Measurements from ENCODE around the gene AMPH. TPM values are rescaled to one million over a fixed set of nuclear protein-coding genes. Genes with fewer than 3 reads are reported as not detected.

Gene AMPH
- total RNA-seq, 4 donors from 2014 or later = 2.2 to 6.6 (median 5.9) TPM; not detected in 1

DNA sequence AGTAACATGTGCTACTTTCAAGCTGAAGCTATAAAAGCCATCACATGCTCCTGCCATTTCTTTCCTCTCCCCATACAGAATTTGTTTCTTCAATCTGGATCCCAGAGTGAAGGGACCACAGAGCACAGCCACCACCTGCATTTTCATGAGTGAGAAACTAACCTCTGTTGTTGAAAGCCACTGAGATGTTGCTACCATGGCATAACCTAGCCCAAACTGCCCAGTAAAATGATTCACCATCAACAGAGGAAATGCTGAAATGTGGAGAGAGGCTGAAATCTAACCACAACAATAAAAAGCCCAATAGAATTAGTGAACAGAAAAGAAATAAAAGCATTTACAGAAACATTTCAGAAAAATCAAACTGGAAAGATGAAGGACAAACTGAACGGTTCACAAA, 125.2 kb downstream of the AMPH start:
- Histone ChIP-seq H3K27ac (no peak overlapping the region), H3K36me3 (no peaks in the 10 kb centered on the region), H3K4me1 (no peaks in the 10 kb centered on the region), H3K9me3 (no peaks in the 10 kb centered on the region), H3K27me3 (no peaks in the 10 kb centered on the region), H3K4me3 (no peak overlapping the region)
- DNase-seq = no peak
- WGBS, 2 donors (ENCODE audit: low coverage in 1 of 2) = 77 to 86% methylated on average over 1 of the region's 1 CpG
- in situ Hi-C loops (cut with MboI; ENCODE audit: low pct_ligation_motif_present in 1 of 4, low pct_unique_long_range_greater_than_20kb in 1 of 4, low sequenced_read_pairs in 3 of 4) (no loop called here), intact Hi-C loops (cut with DNase I; ENCODE audit: low total_unique reads) (no loop called here)
- TF ChIP-seq EP300 (IDR thresholded peaks at IDR 0.05; ENCODE audit: low read depth) (no peak), POLR2A (IDR thresholded peaks at IDR 0.05) (no peak), POLR2AphosphoS5 (IDR thresholded peaks at IDR 0.05) (no peak)
- TF ChIP-seq, protein P1, sequence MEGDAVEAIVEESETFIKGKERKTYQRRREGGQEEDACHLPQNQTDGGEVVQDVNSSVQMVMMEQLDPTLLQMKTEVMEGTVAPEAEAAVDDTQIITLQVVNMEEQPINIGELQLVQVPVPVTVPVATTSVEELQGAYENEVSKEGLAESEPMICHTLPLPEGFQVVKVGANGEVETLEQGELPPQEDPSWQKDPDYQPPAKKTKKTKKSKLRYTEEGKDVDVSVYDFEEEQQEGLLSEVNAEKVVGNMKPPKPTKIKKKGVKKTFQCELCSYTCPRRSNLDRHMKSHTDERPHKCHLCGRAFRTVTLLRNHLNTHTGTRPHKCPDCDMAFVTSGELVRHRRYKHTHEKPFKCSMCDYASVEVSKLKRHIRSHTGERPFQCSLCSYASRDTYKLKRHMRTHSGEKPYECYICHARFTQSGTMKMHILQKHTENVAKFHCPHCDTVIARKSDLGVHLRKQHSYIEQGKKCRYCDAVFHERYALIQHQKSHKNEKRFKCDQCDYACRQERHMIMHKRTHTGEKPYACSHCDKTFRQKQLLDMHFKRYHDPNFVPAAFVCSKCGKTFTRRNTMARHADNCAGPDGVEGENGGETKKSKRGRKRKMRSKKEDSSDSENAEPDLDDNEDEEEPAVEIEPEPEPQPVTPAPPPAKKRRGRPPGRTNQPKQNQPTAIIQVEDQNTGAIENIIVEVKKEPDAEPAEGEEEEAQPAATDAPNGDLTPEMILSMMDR (IDR thresholded peaks at IDR 0.05) = no peak

DNA sequence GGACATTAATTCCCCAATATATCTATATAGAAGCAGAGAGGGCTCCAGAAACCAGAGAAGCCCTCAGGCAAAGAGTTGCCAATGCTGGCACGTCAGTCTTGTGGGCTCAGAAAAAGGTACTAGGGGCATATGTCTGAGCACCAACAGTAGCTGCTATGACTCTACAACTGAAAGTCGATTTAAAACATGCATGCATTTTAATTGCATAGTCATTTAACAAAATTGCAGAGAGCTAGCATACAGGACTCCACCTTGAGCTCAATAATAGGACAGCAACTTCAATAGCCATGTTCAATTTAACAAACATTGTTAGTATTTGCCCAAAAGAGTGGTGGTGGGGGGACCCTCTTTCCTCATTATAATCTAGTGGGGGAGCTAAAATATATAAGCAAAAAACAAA, 126.5 kb downstream of the AMPH start:
- WGBS, 2 donors (ENCODE audit: low coverage in 1 of 2) = 50 to 61% methylated on average over 1 to 2 of the region's 2 CpGs
- intact Hi-C loops (cut with DNase I; ENCODE audit: low total_unique reads) = no loop called here

DNA sequence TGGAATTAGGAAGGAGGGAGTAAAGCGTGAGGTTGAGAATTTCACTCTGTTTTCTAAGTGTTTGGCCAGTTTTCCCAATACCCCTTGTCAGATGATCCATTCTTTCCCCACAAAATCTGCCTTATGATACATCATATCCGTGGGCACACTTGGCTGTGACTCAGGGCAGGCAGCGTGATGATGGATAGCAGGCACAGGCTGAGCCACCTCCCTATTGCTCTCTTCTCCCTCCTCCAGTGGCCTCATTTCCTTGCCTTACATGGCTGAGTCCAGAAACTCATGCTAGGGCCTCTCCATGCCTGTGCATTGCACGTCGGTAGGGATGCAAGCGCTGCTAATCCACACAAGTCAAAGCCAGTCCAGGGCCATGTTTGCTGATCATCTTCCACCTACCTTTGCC, 128.3 kb downstream of the AMPH start:
- Histone ChIP-seq H3K9me3 (no peaks in the 10 kb centered on the region), H3K36me3 (no peaks in the 10 kb centered on the region), H3K27ac (no peak overlapping the region), H3K4me1 (no peaks in the 10 kb centered on the region), H3K27me3 (no peaks in the 10 kb centered on the region), H3K4me3 (no peak overlapping the region)
- no peak for DNase-seq
- TF ChIP-seq POLR2A (IDR thresholded peaks at IDR 0.05) = no peak
- no peak for TF ChIP-seq EP300 (IDR thresholded peaks at IDR 0.05; ENCODE audit: low read depth)
- intact Hi-C loops (cut with DNase I; ENCODE audit: low total_unique reads) (no loop called here), in situ Hi-C loops (cut with MboI; ENCODE audit: low pct_ligation_motif_present in 1 of 4, low pct_unique_long_range_greater_than_20kb in 1 of 4, low sequenced_read_pairs in 3 of 4) (no loop called here)
- 68 to 90% methylated on average over 2 to 6 of the region's 6 CpGs for WGBS, 2 donors (ENCODE audit: low coverage in 1 of 2)

More for the DNA sequence above, 126.5 kb downstream of the AMPH start:
- Histone ChIP-seq H3K27me3 (no peaks in the 10 kb centered on the region), H3K27ac (no peak overlapping the region), H3K4me1 (no peaks in the 10 kb centered on the region), H3K4me3 (no peak overlapping the region), H3K36me3 (no peaks in the 10 kb centered on the region), H3K9me3 (no peaks in the 10 kb centered on the region)
- DNase-seq = no peak
- in situ Hi-C loops (cut with MboI; ENCODE audit: low pct_ligation_motif_present in 1 of 4, low pct_unique_long_range_greater_than_20kb in 1 of 4, low sequenced_read_pairs in 3 of 4) = no loop called here
- TF ChIP-seq, protein P1 (IDR thresholded peaks at IDR 0.05) = no peak
- no peak for TF ChIP-seq POLR2AphosphoS5 (IDR thresholded peaks at IDR 0.05)
- TF ChIP-seq EP300 (IDR thresholded peaks at IDR 0.05; ENCODE audit: low read depth) = no peak
- TF ChIP-seq POLR2A (IDR thresholded peaks at IDR 0.05) = no peak

DNA sequence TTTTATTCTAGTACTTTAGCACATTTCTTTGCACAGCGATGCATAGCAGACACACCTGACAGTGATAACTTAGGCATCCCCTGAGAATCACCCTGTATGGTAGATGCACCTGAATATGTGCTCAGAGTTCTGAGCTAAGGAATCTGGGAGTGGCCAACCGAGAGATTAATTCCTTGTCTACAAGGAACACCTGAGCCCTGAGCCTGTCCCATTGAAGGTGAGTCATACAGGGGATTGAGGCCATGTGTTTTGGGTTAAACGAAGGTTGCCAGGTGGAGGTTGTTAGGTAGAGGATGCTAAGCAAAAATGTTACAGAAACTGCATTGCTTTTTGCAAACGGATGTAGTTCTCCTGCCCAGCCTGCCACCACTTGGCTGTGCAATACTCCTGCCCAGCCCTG, 128.9 kb downstream of the AMPH start:
- Histone ChIP-seq H3K27me3 (no peaks in the 10 kb centered on the region), H3K4me1 (no peaks in the 10 kb centered on the region), H3K9me3 (no peaks in the 10 kb centered on the region), H3K4me3 (no peak overlapping the region), H3K27ac (no peak overlapping the region), H3K36me3 (no peaks in the 10 kb centered on the region)
- in situ Hi-C loops (cut with MboI; ENCODE audit: low pct_ligation_motif_present in 1 of 4, low pct_unique_long_range_greater_than_20kb in 1 of 4, low sequenced_read_pairs in 3 of 4) = no loop called here
- TF ChIP-seq EP300 (IDR thresholded peaks at IDR 0.05; ENCODE audit: low read depth) = no peak
- TF ChIP-seq POLR2AphosphoS5 (IDR thresholded peaks at IDR 0.05) = no peak
- TF ChIP-seq POLR2A (IDR thresholded peaks at IDR 0.05) = no peak
- TF ChIP-seq, protein P1 (IDR thresholded peaks at IDR 0.05) = no peak
- WGBS, 2 donors (ENCODE audit: low coverage in 1 of 2) = 78 to 100% methylated on average over 1 to 4 of the region's 4 CpGs
- no peak for DNase-seq
- intact Hi-C loops (cut with DNase I; ENCODE audit: low total_unique reads) = no loop called here

DNA sequence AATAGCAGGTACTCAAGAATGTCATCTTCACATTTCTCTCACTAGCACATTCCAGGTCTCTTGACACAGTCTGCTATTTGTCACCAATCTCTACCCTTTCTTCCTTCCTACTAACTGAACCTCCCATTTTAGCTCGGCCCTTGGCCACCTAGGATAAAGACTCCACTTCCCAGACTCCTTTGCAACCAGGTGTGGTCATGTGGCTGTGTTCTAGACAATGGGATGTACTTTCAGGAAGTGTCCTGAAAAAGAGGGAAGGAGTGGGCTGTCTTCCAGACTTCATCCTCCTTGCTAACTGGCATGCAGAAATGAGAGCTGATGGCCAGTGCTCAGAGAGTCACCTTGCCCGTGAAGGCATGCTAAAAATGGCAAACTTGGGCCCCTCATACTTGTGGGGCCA, 139.2 kb downstream of the AMPH start:
- no peaks in the 10 kb centered on the region for H3K9me3 ChIP-seq
- no peak for DNase-seq
- no peaks in the 10 kb centered on the region for H3K36me3 ChIP-seq
- no peak overlapping the region for H3K27ac ChIP-seq
- H3K4me1 ChIP-seq = no peaks in the 10 kb centered on the region
- intact Hi-C loops (cut with DNase I; ENCODE audit: low total_unique reads) (no loop called here), in situ Hi-C loops (cut with MboI; ENCODE audit: low pct_ligation_motif_present in 1 of 4, low pct_unique_long_range_greater_than_20kb in 1 of 4, low sequenced_read_pairs in 3 of 4) (no loop called here)
- H3K27me3 ChIP-seq = no peaks in the 10 kb centered on the region
- TF ChIP-seq POLR2AphosphoS5 (IDR thresholded peaks at IDR 0.05) (no peak), POLR2A (IDR thresholded peaks at IDR 0.05) (no peak), EP300 (IDR thresholded peaks at IDR 0.05; ENCODE audit: low read depth) (no peak)
- TF ChIP-seq, protein P1 (IDR thresholded peaks at IDR 0.05) = no peak
- WGBS, 2 donors (ENCODE audit: low coverage in 1 of 2) = 60 to 68% methylated on average over 1 to 2 of the region's 2 CpGs
- H3K4me3 ChIP-seq = no peak overlapping the region

All from transverse colon (tissue), 4 donors.